WERI-Rb-1 (cell line): ENCODE results near the gene PDE9A.

Experiments
- DNase-seq: peaks from one replicate; pipeline ENCODE4 v3.0.0-alpha.2; 2020
- H3K27ac ChIP-seq: fragments of 250-450 bp; sonication (Bioruptor Pico); 2 replicates; pipeline ENCODE4 v1.5.1; 2020; ENCODE audit warnings: mild to moderate bottlenecking, moderate library complexity
- H3K27me3 ChIP-seq: fragments of 250-450 bp; sonication (Bioruptor Pico); 2 replicates; pipeline ENCODE4 v1.5.1; 2021; ENCODE audit warnings: mild to moderate bottlenecking, low read depth, moderate library complexity; ENCODE audit not compliant: insufficient read depth, severe bottlenecking
- H3K36me3 ChIP-seq: fragments of 250-450 bp; sonication (Bioruptor Pico); 2 replicates; pipeline ENCODE4 v1.5.1; 2020; ENCODE audit warnings: mild to moderate bottlenecking, moderate library complexity
- H3K4me3 ChIP-seq: 2 replicates; pipeline ENCODE4 v1.5.1; 2011; ENCODE audit warnings: low read depth, mild to moderate bottlenecking, control low read depth, low read length
- H3K9me3 ChIP-seq: fragments of 250-450 bp; sonication (Bioruptor Pico); 2 replicates; pipeline ENCODE4 v1.5.1; 2021; ENCODE audit warnings: mild to moderate bottlenecking, moderate library complexity; ENCODE audit not compliant: severe bottlenecking
- TF ChIP-seq, protein P1 (sequence below): IDR thresholded peaks from 2 replicates; pipeline ENCODE4 v1.5.1; 2011; ENCODE audit warnings: low read depth, mild to moderate bottlenecking, control low read depth, inconsistent platforms, low read length

Gene PDE9A

DNA sequence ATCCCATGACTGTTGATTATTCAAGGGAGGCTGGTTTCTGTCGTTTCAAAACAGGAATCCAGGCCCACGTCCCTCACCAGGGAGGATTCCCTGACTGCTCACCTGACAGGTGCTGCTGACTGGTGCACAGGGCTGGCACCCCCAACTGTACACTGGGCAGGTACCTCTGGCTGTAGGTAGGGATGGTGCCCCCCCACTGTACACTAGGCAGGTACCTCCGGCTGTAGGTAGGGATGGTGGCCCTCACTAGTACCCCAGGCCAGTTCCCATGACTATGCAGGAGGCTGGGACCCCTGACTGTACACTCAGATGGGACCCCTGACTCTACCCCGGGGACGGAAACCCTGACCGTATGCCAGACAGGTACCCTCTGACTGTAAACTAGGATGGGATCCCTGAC, 33.6 kb upstream of the PDE9A start:
- Histone ChIP-seq H3K27ac (no peak overlapping the region), H3K36me3 (no peaks in the 10 kb centered on the region), H3K4me3 (no peak overlapping the region), H3K9me3 (peaks cover 5% of the 10 kb centered on the region), H3K27me3 (no peaks in the 10 kb centered on the region)
- TF ChIP-seq, protein P1, sequence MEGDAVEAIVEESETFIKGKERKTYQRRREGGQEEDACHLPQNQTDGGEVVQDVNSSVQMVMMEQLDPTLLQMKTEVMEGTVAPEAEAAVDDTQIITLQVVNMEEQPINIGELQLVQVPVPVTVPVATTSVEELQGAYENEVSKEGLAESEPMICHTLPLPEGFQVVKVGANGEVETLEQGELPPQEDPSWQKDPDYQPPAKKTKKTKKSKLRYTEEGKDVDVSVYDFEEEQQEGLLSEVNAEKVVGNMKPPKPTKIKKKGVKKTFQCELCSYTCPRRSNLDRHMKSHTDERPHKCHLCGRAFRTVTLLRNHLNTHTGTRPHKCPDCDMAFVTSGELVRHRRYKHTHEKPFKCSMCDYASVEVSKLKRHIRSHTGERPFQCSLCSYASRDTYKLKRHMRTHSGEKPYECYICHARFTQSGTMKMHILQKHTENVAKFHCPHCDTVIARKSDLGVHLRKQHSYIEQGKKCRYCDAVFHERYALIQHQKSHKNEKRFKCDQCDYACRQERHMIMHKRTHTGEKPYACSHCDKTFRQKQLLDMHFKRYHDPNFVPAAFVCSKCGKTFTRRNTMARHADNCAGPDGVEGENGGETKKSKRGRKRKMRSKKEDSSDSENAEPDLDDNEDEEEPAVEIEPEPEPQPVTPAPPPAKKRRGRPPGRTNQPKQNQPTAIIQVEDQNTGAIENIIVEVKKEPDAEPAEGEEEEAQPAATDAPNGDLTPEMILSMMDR, result no peak
- DNase-seq, result no peak

DNA sequence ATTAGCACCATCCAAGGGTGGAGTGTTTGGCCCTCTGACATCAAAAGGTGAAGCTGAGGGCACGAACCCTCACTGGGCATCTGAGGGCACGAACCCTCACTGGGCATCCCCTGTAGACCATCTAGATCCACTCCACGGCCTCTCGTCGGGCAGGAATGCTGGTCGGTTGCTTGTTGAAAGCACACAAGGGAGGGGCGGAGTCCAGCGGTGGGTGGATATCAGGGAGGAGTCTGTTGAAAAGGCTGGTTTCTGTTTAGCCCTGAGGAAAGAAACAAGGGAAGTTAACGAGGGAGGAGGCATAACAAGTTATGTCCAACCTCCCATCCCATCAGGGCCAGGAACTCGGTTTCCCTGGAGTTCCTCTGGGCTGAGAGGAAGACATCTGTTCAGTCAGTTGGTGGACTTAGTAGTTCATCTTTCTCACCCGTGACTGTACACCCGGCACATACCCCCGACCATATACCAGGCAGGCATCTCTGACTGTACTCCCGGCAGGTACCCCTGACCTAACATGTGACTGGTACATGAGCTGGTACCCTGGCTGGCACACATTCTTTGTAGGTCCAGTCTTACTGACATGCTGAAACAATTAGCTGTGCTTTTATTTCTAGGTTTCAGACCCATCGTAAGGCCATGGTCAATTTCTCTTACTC, 32.1 kb upstream of the PDE9A start:
- Histone ChIP-seq H3K27ac (no peak overlapping the region), H3K9me3 (peaks cover 5% of the 10 kb centered on the region), H3K36me3 (no peaks in the 10 kb centered on the region), H3K27me3 (no peaks in the 10 kb centered on the region), H3K4me3 (no peak overlapping the region)
- no peak for DNase-seq
- TF ChIP-seq, protein P1, result no peak

DNA sequence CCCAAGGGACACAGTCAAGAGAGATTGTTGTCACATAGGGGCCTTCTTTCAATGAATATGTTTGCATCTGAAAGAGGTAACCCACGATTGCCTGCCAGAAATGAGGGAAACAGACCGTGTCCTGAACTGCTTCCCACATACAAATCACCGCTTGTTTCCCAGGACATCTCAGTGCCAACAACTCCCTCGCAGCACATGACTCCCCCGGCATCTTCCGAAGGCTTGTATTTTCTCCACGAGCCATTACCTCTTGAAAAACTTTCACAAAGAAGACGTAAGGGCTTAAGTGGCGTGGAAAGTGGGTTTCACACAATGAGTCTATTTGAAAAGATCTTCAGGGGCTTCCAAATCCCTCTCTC, 31.6 kb upstream of the PDE9A start:
- Histone ChIP-seq H3K9me3 (peaks cover 5% of the 10 kb centered on the region), H3K4me3 (no peak overlapping the region), H3K27ac (no peak overlapping the region), H3K36me3 (no peaks in the 10 kb centered on the region), H3K27me3 (no peaks in the 10 kb centered on the region)
- TF ChIP-seq, protein P1, result no peak
- DNase-seq, result no peak

- no peak overlapping the region for H3K4me3 ChIP-seq
- no peaks in the 10 kb centered on the region for H3K27me3 ChIP-seq
Measured at GRCh38 chr21:42622284-42622683, 31.1 kb upstream of the PDE9A start.

GRCh38 chr21:42623694-42624093, 29.7 kb upstream of the PDE9A start:
- TF ChIP-seq, protein P1, result no peak
- Histone ChIP-seq H3K27me3 (no peaks in the 10 kb centered on the region), H3K27ac (no peak overlapping the region), H3K36me3 (no peaks in the 10 kb centered on the region), H3K4me3 (no peak overlapping the region), H3K9me3 (peaks cover 5% of the 10 kb centered on the region)
- no peak for DNase-seq

More at GRCh38 chr21:42622284-42622683, 31.1 kb upstream of the PDE9A start:
- DNase-seq, result no peak
- H3K27ac ChIP-seq, result no peak overlapping the region
- H3K9me3 ChIP-seq, result peaks cover 5% of the 10 kb centered on the region
- no peaks in the 10 kb centered on the region for H3K36me3 ChIP-seq
- TF ChIP-seq, protein P1, result no peak

DNA sequence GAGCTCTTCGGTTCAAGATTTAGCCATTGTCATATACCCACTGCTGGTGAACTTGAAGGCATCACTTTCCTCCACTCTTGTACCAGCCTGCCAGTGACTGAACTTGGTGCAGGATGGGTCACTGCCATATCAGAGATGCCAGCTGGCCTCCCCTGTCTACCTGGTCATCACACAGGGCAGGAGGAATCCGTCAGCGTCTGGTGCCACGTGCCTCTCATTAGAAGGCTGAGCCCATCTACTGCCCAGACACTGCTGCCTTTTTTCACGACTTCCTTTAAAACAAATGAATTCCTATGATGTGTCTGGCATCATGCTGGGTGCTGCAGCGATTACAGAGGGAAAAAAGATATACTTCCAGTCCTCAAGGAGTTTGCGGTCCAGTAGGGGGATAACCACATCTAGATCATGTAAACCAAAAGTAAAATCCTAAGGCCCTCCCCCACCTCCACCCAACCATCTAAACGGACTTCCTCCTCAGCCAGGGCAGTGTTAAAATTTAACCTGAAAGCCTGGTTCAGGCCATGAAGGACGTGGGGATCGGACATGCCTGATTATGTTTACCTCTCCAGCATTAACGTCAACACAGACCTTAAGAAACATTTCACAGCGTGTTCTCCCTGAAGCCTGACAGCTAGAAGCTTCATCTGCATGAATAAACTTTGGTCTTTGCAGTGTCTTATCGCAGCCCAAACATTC, 29.2 kb upstream of the PDE9A start:
- H3K36me3 ChIP-seq, result no peaks in the 10 kb centered on the region
- no peak for DNase-seq
- TF ChIP-seq, protein P1, result no peak
- H3K4me3 ChIP-seq, result no peak overlapping the region
- H3K9me3 ChIP-seq, result peaks cover 5% of the 10 kb centered on the region
- no peak overlapping the region for H3K27ac ChIP-seq
- no peaks in the 10 kb centered on the region for H3K27me3 ChIP-seq
